K562 (cell line): ENCODE data around the gene SREBF1. TPM values are rescaled to one million over a fixed set of nuclear protein-coding genes. Genes with fewer than 3 reads are reported as not detected.

Source experiments
- BRCA1 ChIP-seq, 2 experiments: fragments of 450-650 bp in 1 of 2; sonication (generic) in 1 of 2; formaldehyde crosslinking in 1 of 2; IDR thresholded peaks; 2 replicates each; pipeline versions ENCODE4 v1.5.0 to v1.6.1; 2017 to 2020; ENCODE audit warnings: mild to moderate bottlenecking in 1 of 2, missing genetic modification reagents in 1 of 2
- CREM ChIP-seq: IDR thresholded peaks from 2 replicates; pipeline ENCODE4 v1.6.1; 2014; ENCODE audit warnings: antibody characterized with exemption, low read depth
- EGR1 ChIP-seq: fragments of 450-650 bp; conservative IDR thresholded peaks from 2 replicates; pipeline ENCODE4 v1.6.1; 2017; ENCODE audit warnings: mild to moderate bottlenecking
- FOS ChIP-seq: IDR thresholded peaks from 3 replicates; pipeline ENCODE4 v1.6.1; 2011; ENCODE audit not compliant: insufficient read length; ENCODE audit errors: extremely low read depth
- HMG20A ChIP-seq: fragments of 450-650 bp; formaldehyde crosslinking; conservative IDR thresholded peaks from 2 replicates; pipeline ENCODE4 v1.4.0; 2020; ENCODE audit warnings: mild to moderate bottlenecking, mixed read lengths
- HMG20B ChIP-seq: fragments of 250-450 bp; sonication (Bioruptor Pico); IDR thresholded peaks from 2 replicates; pipeline ENCODE4 v1.5.0; 2021; ENCODE audit warnings: mild to moderate bottlenecking
- HNRNPL ChIP-seq: fragments of 200-400 bp; formaldehyde crosslinking; IDR thresholded peaks from 2 replicates; pipeline ENCODE4 v1.6.1; 2017; ENCODE audit warnings: low read depth, mild to moderate bottlenecking, low read length
- L3MBTL2 ChIP-seq: fragments of 450-650 bp; IDR thresholded peaks from 2 replicates; pipeline ENCODE4 v1.6.1; 2016; ENCODE audit warnings: mild to moderate bottlenecking, moderate library complexity
- MEIS2 ChIP-seq: fragments of 450-650 bp; IDR thresholded peaks from 2 replicates; pipeline ENCODE4 v1.6.1; 2014; ENCODE audit warnings: mild to moderate bottlenecking; ENCODE audit not compliant: partially characterized antibody
- MYNN ChIP-seq, 2 experiments: sonication (generic); formaldehyde crosslinking in 1 of 2; IDR thresholded peaks; 2 replicates each; pipeline versions ENCODE4 v1.5.0 to v1.6.1; 2016 to 2020; ENCODE audit warnings: antibody characterized with exemption in 1 of 2, missing genetic modification reagents in 1 of 2
- NFIC ChIP-seq: fragments of 450-650 bp; IDR thresholded peaks from 2 replicates; pipeline ENCODE4 v1.6.1; 2017; ENCODE audit warnings: mild to moderate bottlenecking, inconsistent platforms
- PHF21A ChIP-seq: fragments of 450-650 bp; IDR thresholded peaks from 2 replicates; pipeline ENCODE4 v1.6.1; 2017; ENCODE audit warnings: low read depth, borderline replicate concordance
- RAD21 ChIP-seq, 2 experiments: fragments of 250-450 bp in 1 of 2; fragments of 450-650 bp in 1 of 2; sonication (Bioruptor Pico) in 1 of 2; formaldehyde crosslinking in 1 of 2; IDR thresholded peaks in 1 of 2; conservative IDR thresholded peaks in 1 of 2; 2 replicates each; pipeline versions ENCODE4 v1.4.0 to v1.8.0; 2020 to 2022; ENCODE audit warnings: mild to moderate bottlenecking in 2 of 2, moderate library complexity in 1 of 2
- RFX1 ChIP-seq: fragments of 450-650 bp; IDR thresholded peaks from 2 replicates; pipeline ENCODE4 v1.6.1; 2016; ENCODE audit warnings: mild to moderate bottlenecking, moderate library complexity
- SIX5 ChIP-seq, 2 experiments: IDR thresholded peaks; 2 replicates each; pipeline ENCODE4 v1.6.1; 2011; ENCODE audit warnings: low read length in 2 of 2, borderline replicate concordance in 1 of 2, low read depth in 1 of 2, mild to moderate bottlenecking in 1 of 2, moderate library complexity in 1 of 2; ENCODE audit not compliant: insufficient read depth in 1 of 2
- SMAD4 ChIP-seq: fragments of 250-450 bp; sonication (Bioruptor Pico); conservative IDR thresholded peaks from 2 replicates; pipeline ENCODE4 v1.8.0; 2021; ENCODE audit warnings: inconsistent platforms, mild to moderate bottlenecking, moderate library complexity
- SRSF3 ChIP-seq: fragments of 200-400 bp; formaldehyde crosslinking; IDR thresholded peaks from 2 replicates; pipeline ENCODE4 v1.6.1; 2016; ENCODE audit warnings: mild to moderate bottlenecking, low read length, moderate library complexity; ENCODE audit not compliant: insufficient read depth
- ZFX ChIP-seq: sonication (generic); formaldehyde crosslinking; IDR thresholded peaks from 2 replicates; pipeline ENCODE4 v1.8.0; 2022; ENCODE audit warnings: mild to moderate bottlenecking, missing genetic modification reagents, moderate library complexity
- ZNF766 ChIP-seq: fragments of 200-800 bp; sonication (Bioruptor generic); conservative IDR thresholded peaks from 2 replicates; pipeline ENCODE4 v1.6.1; 2016; ENCODE audit warnings: missing genetic modification characterization, missing compliant biosample characterization
- polyA plus RNA-seq, 8 experiments: library from polyadenylated mRNA; depleted of rRNA in 4 of 8; stranded (reverse) in 5 of 8; unstranded in 3 of 8; fragments of >200 nt; fragmentation: Nextera tagmentation in 2 of 8; fragmentation: Illumina TruSeq in 1 of 8; extraction: Ambion mirVana in 2 of 8; extraction: Trizol in 1 of 8; gene quantifications; 2 replicates each; pipeline versions ENCODE4 v1.2.1 to v1.2.3, GENCODE V29; 2011 to 2014; ENCODE audit warnings: inconsistent platforms in 1 of 8, missing spikeins in 1 of 8
- total RNA-seq, 7 experiments: library from RNA; depleted of rRNA in 6 of 7; stranded (reverse); fragments of >200 nt in 6 of 7; fragmentation: Illumina TruSeq in 2 of 7; extraction: Trizol in 2 of 7; gene quantifications; 2 replicates each; pipeline versions ENCODE4 v1.2.1 to v1.2.3, GENCODE V29; 2011 to 2021; ENCODE audit warnings: low replicate concordance in 1 of 7
- TF ChIP-seq, protein P1 (sequence below): fragments of 450-650 bp; IDR thresholded peaks from 2 replicates; pipeline ENCODE4 v1.6.1; 2017; ENCODE audit warnings: antibody characterized with exemption, mild to moderate bottlenecking
- TF ChIP-seq, protein P2 (sequence below): fragments of 450-650 bp; conservative IDR thresholded peaks from 2 replicates; pipeline ENCODE4 v1.6.1; 2016; ENCODE audit warnings: missing genetic modification characterization, low read depth, mild to moderate bottlenecking, missing compliant biosample characterization, moderate library complexity
- TF ChIP-seq, protein P3 (sequence below): sonication (generic); formaldehyde crosslinking; IDR thresholded peaks from 2 replicates; pipeline ENCODE4 v1.5.0; 2020; ENCODE audit warnings: missing genetic modification reagents

The SREBF1 gene
- total and polyA plus RNA-seq, 9 of the 15 experiments (the other 6 are each of a cell fraction or from before 2014, with no cell fraction given), result 1.6 to 169 (median 69.4) TPM

- TF ChIP-seq, protein P1, sequence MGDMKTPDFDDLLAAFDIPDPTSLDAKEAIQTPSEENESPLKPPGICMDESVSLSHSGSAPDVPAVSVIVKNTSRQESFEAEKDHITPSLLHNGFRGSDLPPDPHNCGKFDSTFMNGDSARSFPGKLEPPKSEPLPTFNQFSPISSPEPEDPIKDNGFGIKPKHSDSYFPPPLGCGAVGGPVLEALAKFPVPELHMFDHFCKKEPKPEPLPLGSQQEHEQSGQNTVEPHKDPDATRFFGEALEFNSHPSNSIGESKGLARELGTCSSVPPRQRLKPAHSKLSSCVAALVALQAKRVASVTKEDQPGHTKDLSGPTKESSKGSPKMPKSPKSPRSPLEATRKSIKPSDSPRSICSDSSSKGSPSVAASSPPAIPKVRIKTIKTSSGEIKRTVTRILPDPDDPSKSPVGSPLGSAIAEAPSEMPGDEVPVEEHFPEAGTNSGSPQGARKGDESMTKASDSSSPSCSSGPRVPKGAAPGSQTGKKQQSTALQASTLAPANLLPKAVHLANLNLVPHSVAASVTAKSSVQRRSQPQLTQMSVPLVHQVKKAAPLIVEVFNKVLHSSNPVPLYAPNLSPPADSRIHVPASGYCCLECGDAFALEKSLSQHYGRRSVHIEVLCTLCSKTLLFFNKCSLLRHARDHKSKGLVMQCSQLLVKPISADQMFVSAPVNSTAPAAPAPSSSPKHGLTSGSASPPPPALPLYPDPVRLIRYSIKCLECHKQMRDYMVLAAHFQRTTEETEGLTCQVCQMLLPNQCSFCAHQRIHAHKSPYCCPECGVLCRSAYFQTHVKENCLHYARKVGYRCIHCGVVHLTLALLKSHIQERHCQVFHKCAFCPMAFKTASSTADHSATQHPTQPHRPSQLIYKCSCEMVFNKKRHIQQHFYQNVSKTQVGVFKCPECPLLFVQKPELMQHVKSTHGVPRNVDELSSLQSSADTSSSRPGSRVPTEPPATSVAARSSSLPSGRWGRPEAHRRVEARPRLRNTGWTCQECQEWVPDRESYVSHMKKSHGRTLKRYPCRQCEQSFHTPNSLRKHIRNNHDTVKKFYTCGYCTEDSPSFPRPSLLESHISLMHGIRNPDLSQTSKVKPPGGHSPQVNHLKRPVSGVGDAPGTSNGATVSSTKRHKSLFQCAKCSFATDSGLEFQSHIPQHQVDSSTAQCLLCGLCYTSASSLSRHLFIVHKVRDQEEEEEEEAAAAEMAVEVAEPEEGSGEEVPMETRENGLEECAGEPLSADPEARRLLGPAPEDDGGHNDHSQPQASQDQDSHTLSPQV, result peak; percentile 14; the same call in 1 of the 2 replicates
- no peak for TF ChIP-seq ZFX (CRISPR knock-in tag)
- no peak for TF ChIP-seq SRSF3
- TF ChIP-seq, protein P2, sequence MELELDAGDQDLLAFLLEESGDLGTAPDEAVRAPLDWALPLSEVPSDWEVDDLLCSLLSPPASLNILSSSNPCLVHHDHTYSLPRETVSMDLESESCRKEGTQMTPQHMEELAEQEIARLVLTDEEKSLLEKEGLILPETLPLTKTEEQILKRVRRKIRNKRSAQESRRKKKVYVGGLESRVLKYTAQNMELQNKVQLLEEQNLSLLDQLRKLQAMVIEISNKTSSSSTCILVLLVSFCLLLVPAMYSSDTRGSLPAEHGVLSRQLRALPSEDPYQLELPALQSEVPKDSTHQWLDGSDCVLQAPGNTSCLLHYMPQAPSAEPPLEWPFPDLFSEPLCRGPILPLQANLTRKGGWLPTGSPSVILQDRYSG (tag), result no peak
- TF ChIP-seq RAD21 (CRISPR knock-in tag; conservative IDR thresholded peaks at IDR 0.05 in 1 of 2, IDR thresholded peaks at IDR 0.05 in 1 of 2), result peak in 1 of 2 experiments; percentile 18; a peak in 1 of 4 replicates
- TF ChIP-seq ZNF766, result peak; percentile 47; the same call in 1 of the 2 replicates
- TF ChIP-seq, protein P3, sequence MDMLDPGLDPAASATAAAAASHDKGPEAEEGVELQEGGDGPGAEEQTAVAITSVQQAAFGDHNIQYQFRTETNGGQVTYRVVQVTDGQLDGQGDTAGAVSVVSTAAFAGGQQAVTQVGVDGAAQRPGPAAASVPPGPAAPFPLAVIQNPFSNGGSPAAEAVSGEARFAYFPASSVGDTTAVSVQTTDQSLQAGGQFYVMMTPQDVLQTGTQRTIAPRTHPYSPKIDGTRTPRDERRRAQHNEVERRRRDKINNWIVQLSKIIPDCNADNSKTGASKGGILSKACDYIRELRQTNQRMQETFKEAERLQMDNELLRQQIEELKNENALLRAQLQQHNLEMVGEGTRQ (CRISPR knock-in tag), result peak; percentile 78
- TF ChIP-seq L3MBTL2, result 0 out of 2 replicates have a peak, but pooled peaks have one; percentile 12
- peak; percentile 23; the same call in 1 of the 2 replicates for TF ChIP-seq CREM
- TF ChIP-seq FOS, result no peak
- TF ChIP-seq RFX1, result no peak
- no peak for TF ChIP-seq HMG20A (CRISPR knock-in tag)
- TF ChIP-seq EGR1, result peak; percentile 85
- no peak for TF ChIP-seq SIX5 (IDR thresholded peaks at IDR 0.05; ENCODE audit: borderline replicate concordance in 1 of 2, insufficient read depth in 1 of 2, low read depth in 1 of 2, low read length in 2 of 2)
- no peak for TF ChIP-seq BRCA1 (IDR thresholded peaks at IDR 0.05)
- TF ChIP-seq BRCA1 (CRISPR knock-in tag; IDR thresholded peaks at IDR 0.05), result no peak
- TF ChIP-seq HMG20B (CRISPR knock-in tag), result no peak
- no peak; the same call in 1 of the 2 replicates for TF ChIP-seq MYNN (IDR thresholded peaks at IDR 0.05)
- TF ChIP-seq MYNN (CRISPR knock-in tag; IDR thresholded peaks at IDR 0.05), result no peak
- TF ChIP-seq HNRNPL, result no peak
- peak; percentile 29; the same call in 1 of the 2 replicates for TF ChIP-seq NFIC
- TF ChIP-seq MEIS2, result peak; percentile 33
- TF ChIP-seq PHF21A, result no peak
- TF ChIP-seq SMAD4, result no peak
These were observed 12.5 kb upstream of the SREBF1 start (continued) for GRCh38 chr17:17849147-17849820.
